Calu3 (cell line): ENCODE measurements around the gene SLC35F2. TPM values are rescaled to one million over a fixed set of nuclear protein-coding genes. Genes with fewer than 3 reads are reported as not detected.

Source experiments
- BruUV-seq: library from RNA; stranded (reverse); fragments of 400-500 nt; replicated peaks from 2 replicates; lab custom pipeline; 2021; lab: Mats Ljungman, UMichigan
- CTCF ChIA-PET: fragments of 300-600 bp; sonication (Branson Sonifier 250); formaldehyde crosslinking; loops from one replicate; lab custom pipeline; 2022; ENCODE audit warnings: antibody characterized with exemption; lab: Charles Lee
- DNase-seq: peaks from one replicate; pipeline ENCODE4 v3.0.0; 2022
- H3K27ac Mint-ChIP-seq: one replicate; pipeline ENCODE4 v1.8.0; 2022; ENCODE audit warnings: mixed read lengths; ENCODE audit not compliant: unreplicated experiment
- H3K27me3 Mint-ChIP-seq: one replicate; pipeline ENCODE4 v1.8.0; 2022; ENCODE audit warnings: mixed read lengths; ENCODE audit not compliant: unreplicated experiment
- H3K36me3 Mint-ChIP-seq: one replicate; pipeline ENCODE4 v1.8.0; 2022; ENCODE audit warnings: mild to moderate bottlenecking, moderate library complexity, mixed read lengths; ENCODE audit not compliant: insufficient read depth, unreplicated experiment
- H3K4me1 Mint-ChIP-seq: one replicate; pipeline ENCODE4 v1.8.0; 2022; ENCODE audit warnings: mild to moderate bottlenecking, low read depth, mixed read lengths; ENCODE audit not compliant: unreplicated experiment
- H3K4me3 Mint-ChIP-seq: one replicate; pipeline ENCODE4 v1.8.0; 2022; ENCODE audit warnings: mild to moderate bottlenecking, low read depth, moderate library complexity, mixed read lengths; ENCODE audit not compliant: unreplicated experiment
- H3K9me3 Mint-ChIP-seq: one replicate; pipeline ENCODE4 v1.8.0; 2022; ENCODE audit warnings: low read depth, mixed read lengths; ENCODE audit not compliant: unreplicated experiment
- CTCF ChIP-seq: fragments of 200-600 bp; IDR thresholded peaks from one replicate; pipeline ENCODE4 v1.8.0; 2022; ENCODE audit warnings: antibody characterized with exemption; ENCODE audit not compliant: unreplicated experiment
- intact Hi-C: fragments of 100-400 bp; cut with micrococcal nuclease; formaldehyde crosslinking; loops from one replicate; pipeline ENCODE4 v1.10.0; 2022; ENCODE audit not compliant: unreplicated experiment
- total RNA-seq: library from RNA; stranded (reverse); gene quantifications from 2 replicates; pipeline ENCODE4 v1.2.3, GENCODE V29; 2022

The SLC35F2 gene
- total RNA-seq, 1 experiment from 2014 or later: 34.5 TPM

- Mint-ChIP-seq H3K9me3 (no peaks in the 10 kb centered on the region), H3K4me1 (no peaks in the 10 kb centered on the region), H3K27ac (no peak overlapping the region), H3K27me3 (no peaks in the 10 kb centered on the region), H3K36me3 (no peaks in the 10 kb centered on the region), H3K4me3 (no peak overlapping the region)
- CTCF ChIA-PET: no interaction called here
- no TSS peak for BruUV-seq
- no peak for DNase-seq
- TF ChIP-seq CTCF: no peak
- intact Hi-C loops: no loop called here
Observed at GRCh38 chr11:107780136-107780535, 78.5 kb downstream of the SLC35F2 start.

- Mint-ChIP-seq H3K36me3 (no peaks in the 10 kb centered on the region), H3K27ac (no peak overlapping the region), H3K9me3 (no peaks in the 10 kb centered on the region), H3K4me1 (no peaks in the 10 kb centered on the region), H3K27me3 (no peaks in the 10 kb centered on the region), H3K4me3 (no peak overlapping the region)
- intact Hi-C loops: no loop called here
- no peak for TF ChIP-seq CTCF
- no peak for DNase-seq
- CTCF ChIA-PET: no interaction called here
- BruUV-seq: no TSS peak
Observed at GRCh38 chr11:107778839-107779517, 79.6 kb downstream of the SLC35F2 start.

DNA sequence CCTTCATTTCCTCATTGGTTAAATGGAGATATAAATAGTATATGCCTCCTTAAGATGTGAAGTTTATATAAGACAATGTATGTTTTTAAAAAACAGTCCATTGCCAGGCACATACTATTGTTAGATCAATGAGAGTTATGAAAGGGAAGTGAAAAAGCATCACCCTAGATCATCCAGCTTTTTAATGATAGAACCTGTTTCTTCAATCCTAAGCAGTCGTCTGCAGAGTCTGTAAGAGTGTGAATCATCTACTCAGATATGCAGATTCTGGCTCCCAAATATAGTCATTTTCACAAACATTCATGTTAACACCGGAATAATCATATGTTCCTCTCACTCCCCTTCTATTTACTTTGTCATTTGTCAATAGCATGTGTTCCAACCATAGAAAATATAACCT is 81.5 kb downstream of the SLC35F2 start:
- DNase-seq: no peak
- no peak overlapping the region for H3K4me3 Mint-ChIP-seq
- intact Hi-C loops: no loop called here
- no TSS peak for BruUV-seq
- no peaks in the 10 kb centered on the region for H3K36me3 Mint-ChIP-seq
- no peaks in the 10 kb centered on the region for H3K4me1 Mint-ChIP-seq
- no peaks in the 10 kb centered on the region for H3K9me3 Mint-ChIP-seq
- CTCF ChIA-PET: no interaction called here
- no peak for TF ChIP-seq CTCF
- no peak overlapping the region for H3K27ac Mint-ChIP-seq
- no peaks in the 10 kb centered on the region for H3K27me3 Mint-ChIP-seq

DNA sequence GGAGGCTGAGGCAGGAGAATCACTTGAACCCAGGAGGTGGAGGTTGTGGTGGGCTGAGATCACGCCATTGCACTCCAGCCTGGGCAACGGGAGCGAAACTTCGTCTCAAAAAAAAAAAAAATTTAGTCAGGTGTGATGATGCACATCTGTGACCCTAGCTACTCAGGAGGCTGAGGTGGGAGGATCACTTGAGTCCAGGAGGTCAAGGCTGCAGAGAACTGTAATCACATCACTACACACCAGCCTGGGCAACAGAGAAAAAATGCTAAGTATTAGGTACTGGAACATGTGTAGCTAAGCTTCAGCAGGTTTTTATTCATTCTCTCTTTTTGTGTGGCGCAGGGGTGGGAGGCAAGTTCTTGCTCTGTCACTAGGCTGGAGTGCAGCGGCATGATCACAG is 82.5 kb downstream of the SLC35F2 start:
- H3K27ac Mint-ChIP-seq: no peak overlapping the region
- H3K27me3 Mint-ChIP-seq: no peaks in the 10 kb centered on the region
- H3K4me1 Mint-ChIP-seq: no peaks in the 10 kb centered on the region
- H3K4me3 Mint-ChIP-seq: no peak overlapping the region
- intact Hi-C loops: no loop called here
- TF ChIP-seq CTCF: no peak
- no peak for DNase-seq
- CTCF ChIA-PET: no interaction called here
- BruUV-seq: no TSS peak
- no peaks in the 10 kb centered on the region for H3K36me3 Mint-ChIP-seq
- no peaks in the 10 kb centered on the region for H3K9me3 Mint-ChIP-seq
